Measurements from ENCODE around the gene CEP57L1.

CEP57L1 gene

DNA sequence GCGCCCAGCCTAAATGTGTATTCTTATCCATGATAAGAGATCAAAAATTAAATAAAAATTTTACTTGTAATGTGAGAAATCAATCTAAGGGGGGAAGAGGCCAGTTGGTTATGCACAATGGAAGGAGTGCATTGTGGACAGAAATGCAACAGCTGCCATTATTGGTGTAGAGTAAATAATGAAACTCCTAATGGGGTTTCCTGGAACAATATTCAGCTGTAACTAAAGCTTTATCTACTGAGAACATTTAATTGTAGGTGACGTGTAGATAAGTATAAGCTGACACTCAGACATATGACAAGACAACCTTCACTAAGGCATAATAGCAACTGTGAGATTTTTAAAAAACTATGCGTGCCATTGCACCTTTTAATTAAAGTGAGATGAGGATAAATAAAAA lies 71.4 kb downstream of the CEP57L1 start:
- Histone ChIP-seq H4K8ac (ENCODE audit: low read depth, low read length) (no peak overlapping the region), H2BK120ac (ENCODE audit: insufficient read depth, low read length, poor library complexity) (no peak overlapping the region), H2AFZ (ENCODE audit: insufficient read depth, low read length, poor library complexity) (no peak overlapping the region), H2BK5ac (ENCODE audit: low read depth, low read length, poor library complexity) (no peak overlapping the region), H2AK5ac (ENCODE audit: low read length) (no peak overlapping the region), H3K18ac (ENCODE audit: low read length) (no peak overlapping the region), H3K27ac (ENCODE audit: low read depth, low read length) (no peak overlapping the region), H3K4me1 (ENCODE audit: control insufficient read depth in 1 of 2, insufficient read depth in 2 of 2, low read length in 2 of 2) (no peaks in the 10 kb centered on the region), H3K9me3 (ENCODE audit: insufficient read depth, low read depth, low read length) (no peaks in the 10 kb centered on the region), H3K27me3 (ENCODE audit: insufficient read depth, low read length) (no peaks in the 10 kb centered on the region), H3K23ac (ENCODE audit: low read length) (no peak overlapping the region), H3K14ac (ENCODE audit: low read length) (no peak overlapping the region), H3K4me2 (ENCODE audit: low read length) (no peak overlapping the region), H3K79me2 (ENCODE audit: control insufficient read depth, insufficient read depth, low read length, poor library complexity) (no peaks in the 10 kb centered on the region), H3K4me3 (ENCODE audit: low read depth, low read length) (no peak overlapping the region), H4K91ac (ENCODE audit: low read depth, low read length) (no peak overlapping the region), H2BK12ac (ENCODE audit: low read length) (no peak overlapping the region), H3K79me1 (ENCODE audit: low read length) (no peaks in the 10 kb centered on the region), H3K4ac (ENCODE audit: low read depth, low read length) (no peak overlapping the region), H3K36me3 (ENCODE audit: control insufficient read depth in 1 of 2, insufficient read depth in 2 of 2, low read length in 2 of 2) (no peaks in the 10 kb centered on the region), H4K12ac (ENCODE audit: low read depth, low read length) (no peak overlapping the region), H3K9ac (ENCODE audit: low read length) (no peak overlapping the region)
- no CpG with 5 or more reads among the region's 3 CpGs for WGBS (ENCODE audit: extremely low coverage, insufficient coverage, insufficient read length)
- no peak for DNase-seq

DNA sequence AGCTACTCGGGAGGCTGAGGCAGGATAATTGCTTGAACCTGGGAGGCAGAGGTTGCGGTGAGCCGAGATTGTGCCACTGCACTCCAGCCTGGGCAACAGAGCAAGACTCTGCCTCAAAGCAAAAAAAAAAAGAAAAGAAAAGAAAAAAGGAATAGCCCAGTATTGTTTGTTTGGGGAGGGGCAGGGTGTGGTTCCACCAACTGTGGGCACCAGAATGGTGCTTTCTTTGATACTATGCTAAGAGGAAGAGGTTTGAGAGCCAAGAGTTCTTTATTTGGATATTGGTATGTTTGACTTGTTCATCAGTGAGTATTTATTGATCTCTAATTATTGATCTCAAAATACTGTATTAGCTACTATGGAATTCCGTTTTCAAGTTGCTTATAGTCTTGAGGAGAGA lies 72.3 kb downstream of the CEP57L1 start:
- no peak overlapping the region for H3K27ac ChIP-seq (ENCODE audit: low read depth, low read length)
- no peaks in the 10 kb centered on the region for H3K79me2 ChIP-seq (ENCODE audit: control insufficient read depth, insufficient read depth, low read length, poor library complexity)
- no peak overlapping the region for H3K4ac ChIP-seq (ENCODE audit: low read depth, low read length)
- H3K4me3 ChIP-seq (ENCODE audit: low read depth, low read length), result no peak overlapping the region
- H2AFZ ChIP-seq (ENCODE audit: insufficient read depth, low read length, poor library complexity), result no peak overlapping the region
- H3K9me3 ChIP-seq (ENCODE audit: insufficient read depth, low read depth, low read length), result no peaks in the 10 kb centered on the region
- no peak overlapping the region for H4K12ac ChIP-seq (ENCODE audit: low read depth, low read length)
- no peak overlapping the region for H2AK5ac ChIP-seq (ENCODE audit: low read length)
- H3K36me3 ChIP-seq (ENCODE audit: control insufficient read depth in 1 of 2, insufficient read depth in 2 of 2, low read length in 2 of 2), result no peaks in the 10 kb centered on the region
- no peak overlapping the region for H3K4me2 ChIP-seq (ENCODE audit: low read length)
- H2BK120ac ChIP-seq (ENCODE audit: insufficient read depth, low read length, poor library complexity), result no peak overlapping the region
- H3K27me3 ChIP-seq (ENCODE audit: insufficient read depth, low read length), result no peaks in the 10 kb centered on the region
- no peaks in the 10 kb centered on the region for H3K79me1 ChIP-seq (ENCODE audit: low read length)
- H4K8ac ChIP-seq (ENCODE audit: low read depth, low read length), result no peak overlapping the region
- no peak for DNase-seq
- no peak overlapping the region for H3K14ac ChIP-seq (ENCODE audit: low read length)
- H3K18ac ChIP-seq (ENCODE audit: low read length), result no peak overlapping the region
- H2BK12ac ChIP-seq (ENCODE audit: low read length), result no peak overlapping the region
- H3K23ac ChIP-seq (ENCODE audit: low read length), result no peak overlapping the region
- no peak overlapping the region for H4K91ac ChIP-seq (ENCODE audit: low read depth, low read length)
- no peak overlapping the region for H2BK5ac ChIP-seq (ENCODE audit: low read depth, low read length, poor library complexity)
- WGBS (ENCODE audit: extremely low coverage, insufficient coverage, insufficient read length), result no CpG with 5 or more reads among the region's 4 CpGs
- H3K9ac ChIP-seq (ENCODE audit: low read length), result no peak overlapping the region
- H3K4me1 ChIP-seq (ENCODE audit: control insufficient read depth in 1 of 2, insufficient read depth in 2 of 2, low read length in 2 of 2), result no peaks in the 10 kb centered on the region

DNA sequence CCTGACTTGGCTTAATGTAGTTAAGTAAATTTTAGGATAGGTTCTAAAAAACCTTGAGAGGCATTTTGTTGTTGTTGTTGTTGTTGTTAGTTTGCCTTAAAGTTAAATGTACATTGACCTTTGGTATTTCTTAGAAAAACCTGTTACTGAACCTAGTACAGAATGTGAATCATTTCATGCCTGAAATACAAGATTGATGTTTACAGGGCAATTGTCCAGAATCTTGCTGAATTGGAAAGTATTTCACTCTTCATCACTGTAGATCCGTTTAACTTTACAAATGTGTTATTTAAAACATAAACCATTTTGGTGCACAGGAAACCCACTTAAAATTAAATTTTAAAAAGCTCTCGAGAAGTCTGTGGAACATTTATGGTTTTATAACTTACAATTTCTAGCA lies 75.0 kb downstream of the CEP57L1 start:
- H3K23ac ChIP-seq (ENCODE audit: low read length), result no peak overlapping the region
- H4K91ac ChIP-seq (ENCODE audit: low read depth, low read length), result no peak overlapping the region
- H3K4ac ChIP-seq (ENCODE audit: low read depth, low read length), result no peak overlapping the region
- H2AFZ ChIP-seq (ENCODE audit: insufficient read depth, low read length, poor library complexity), result no peak overlapping the region
- no peak overlapping the region for H3K27ac ChIP-seq (ENCODE audit: low read depth, low read length)
- no peak overlapping the region for H3K4me2 ChIP-seq (ENCODE audit: low read length)
- H4K12ac ChIP-seq (ENCODE audit: low read depth, low read length), result no peak overlapping the region
- no CpG with 5 or more reads among the region's 2 CpGs for WGBS (ENCODE audit: extremely low coverage, insufficient coverage, insufficient read length)
- H3K36me3 ChIP-seq (ENCODE audit: control insufficient read depth in 1 of 2, insufficient read depth in 2 of 2, low read length in 2 of 2), result no peaks in the 10 kb centered on the region
- no peak overlapping the region for H2BK120ac ChIP-seq (ENCODE audit: insufficient read depth, low read length, poor library complexity)
- H2BK5ac ChIP-seq (ENCODE audit: low read depth, low read length, poor library complexity), result no peak overlapping the region
- H3K9me3 ChIP-seq (ENCODE audit: insufficient read depth, low read depth, low read length), result no peaks in the 10 kb centered on the region
- H2BK12ac ChIP-seq (ENCODE audit: low read length), result no peak overlapping the region
- H3K79me2 ChIP-seq (ENCODE audit: control insufficient read depth, insufficient read depth, low read length, poor library complexity), result no peaks in the 10 kb centered on the region
- H3K4me3 ChIP-seq (ENCODE audit: low read depth, low read length), result no peak overlapping the region
- H3K18ac ChIP-seq (ENCODE audit: low read length), result no peak overlapping the region
- H2AK5ac ChIP-seq (ENCODE audit: low read length), result no peak overlapping the region
- no peaks in the 10 kb centered on the region for H3K27me3 ChIP-seq (ENCODE audit: insufficient read depth, low read length)
- H4K8ac ChIP-seq (ENCODE audit: low read depth, low read length), result no peak overlapping the region
- DNase-seq, result peak in 1 of 2 donors; percentile 63
- H3K9ac ChIP-seq (ENCODE audit: low read length), result no peak overlapping the region
- no peaks in the 10 kb centered on the region for H3K79me1 ChIP-seq (ENCODE audit: low read length)
- no peaks in the 10 kb centered on the region for H3K4me1 ChIP-seq (ENCODE audit: control insufficient read depth in 1 of 2, insufficient read depth in 2 of 2, low read length in 2 of 2)
- no peak overlapping the region for H3K14ac ChIP-seq (ENCODE audit: low read length)

DNA sequence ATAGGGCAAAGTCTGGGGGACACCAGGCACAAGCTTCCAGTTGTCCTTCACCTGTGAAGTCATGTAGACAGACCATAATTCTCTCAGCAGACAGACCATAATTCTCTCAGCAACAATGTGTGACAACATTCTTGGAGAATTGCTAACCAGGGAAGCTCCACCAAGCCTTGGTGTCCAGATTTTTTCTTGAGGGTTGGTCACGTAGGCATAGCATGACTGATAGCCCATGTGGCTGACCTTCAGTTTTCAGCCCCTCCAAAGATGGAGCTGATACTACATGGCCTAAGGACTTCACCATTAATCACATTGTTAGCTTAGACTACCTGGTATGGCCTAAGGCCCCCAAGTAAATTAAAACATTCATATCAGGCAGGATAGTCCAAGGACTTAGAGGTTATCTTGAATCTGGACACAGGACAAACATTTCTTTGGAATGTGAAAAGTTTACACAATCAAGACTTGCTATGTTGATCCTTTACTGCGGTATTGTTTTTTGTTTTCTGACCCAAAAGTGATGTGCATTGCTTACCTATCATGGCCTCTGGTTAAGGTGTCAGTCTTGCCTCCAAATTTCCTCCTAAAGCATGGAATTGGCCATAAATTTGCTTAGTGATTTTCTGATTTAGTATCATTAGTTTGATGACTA lies 76.9 kb downstream of the CEP57L1 start:
- Histone ChIP-seq H3K36me3 (ENCODE audit: control insufficient read depth in 1 of 2, insufficient read depth in 2 of 2, low read length in 2 of 2) (no peaks in the 10 kb centered on the region), H4K8ac (ENCODE audit: low read depth, low read length) (no peak overlapping the region), H3K23ac (ENCODE audit: low read length) (no peak overlapping the region), H3K4me3 (ENCODE audit: low read depth, low read length) (no peak overlapping the region), H3K14ac (ENCODE audit: low read length) (no peak overlapping the region), H2BK120ac (ENCODE audit: insufficient read depth, low read length, poor library complexity) (no peak overlapping the region), H3K4me1 (ENCODE audit: control insufficient read depth in 1 of 2, insufficient read depth in 2 of 2, low read length in 2 of 2) (no peaks in the 10 kb centered on the region), H2BK12ac (ENCODE audit: low read length) (no peak overlapping the region), H3K9ac (ENCODE audit: low read length) (no peak overlapping the region), H3K79me2 (ENCODE audit: control insufficient read depth, insufficient read depth, low read length, poor library complexity) (no peaks in the 10 kb centered on the region), H3K4ac (ENCODE audit: low read depth, low read length) (no peak overlapping the region), H3K9me3 (ENCODE audit: insufficient read depth, low read depth, low read length) (no peaks in the 10 kb centered on the region), H2BK5ac (ENCODE audit: low read depth, low read length, poor library complexity) (no peak overlapping the region), H2AFZ (ENCODE audit: insufficient read depth, low read length, poor library complexity) (no peak overlapping the region), H3K27me3 (ENCODE audit: insufficient read depth, low read length) (no peaks in the 10 kb centered on the region), H3K27ac (ENCODE audit: low read depth, low read length) (peak overlapping the region; percentile 89), H4K12ac (ENCODE audit: low read depth, low read length) (no peak overlapping the region), H3K4me2 (ENCODE audit: low read length) (no peak overlapping the region), H4K91ac (ENCODE audit: low read depth, low read length) (no peak overlapping the region), H3K79me1 (ENCODE audit: low read length) (no peaks in the 10 kb centered on the region), H2AK5ac (ENCODE audit: low read length) (no peak overlapping the region), H3K18ac (ENCODE audit: low read length) (no peak overlapping the region)
- WGBS (ENCODE audit: extremely low coverage, insufficient coverage, insufficient read length), result no CpG with 5 or more reads among the region's 2 CpGs
- peak; percentile 79 to 91 for DNase-seq

Measured in trophoblast cell (in vitro differentiated cells and primary cell).